Nephron (organoid): ENCODE measurements around the gene EMC10.

Experiments
- H3K27ac Mint-ChIP-seq, 3 experiments: 2 replicates each; pipeline ENCODE4 v1.8.0; 2020; ENCODE audit warnings: mixed read lengths in 3 of 3, mild to moderate bottlenecking in 2 of 3, moderate library complexity in 1 of 3
- H3K27me3 Mint-ChIP-seq: 2 replicates; pipeline ENCODE4 v1.8.0; 2021; ENCODE audit warnings: low read depth, mild to moderate bottlenecking, moderate library complexity, mixed read lengths
- H3K36me3 Mint-ChIP-seq: 2 replicates; pipeline ENCODE4 v1.8.0; 2020; ENCODE audit warnings: low read depth, mixed read lengths
- H3K4me1 Mint-ChIP-seq: 2 replicates; pipeline ENCODE4 v1.8.0; 2020; ENCODE audit warnings: mixed read lengths
- H3K4me3 Mint-ChIP-seq, 3 experiments: 2 replicates each; pipeline ENCODE4 v1.8.0; 2020; ENCODE audit warnings: mild to moderate bottlenecking in 3 of 3, mixed read lengths in 3 of 3, moderate library complexity in 2 of 3
- H3K9me3 Mint-ChIP-seq: 2 replicates; pipeline ENCODE4 v1.8.0; 2020; ENCODE audit warnings: mixed read lengths
- TF ChIP-seq, protein P1 (sequence below), 3 experiments: fragments of 200-600 bp; sonication (generic); IDR thresholded peaks; one replicate each; pipeline ENCODE4 v1.5.0; 2021; ENCODE audit warnings: antibody characterized with exemption in 3 of 3; ENCODE audit not compliant: unreplicated experiment in 3 of 3

EMC10 gene

DNA sequence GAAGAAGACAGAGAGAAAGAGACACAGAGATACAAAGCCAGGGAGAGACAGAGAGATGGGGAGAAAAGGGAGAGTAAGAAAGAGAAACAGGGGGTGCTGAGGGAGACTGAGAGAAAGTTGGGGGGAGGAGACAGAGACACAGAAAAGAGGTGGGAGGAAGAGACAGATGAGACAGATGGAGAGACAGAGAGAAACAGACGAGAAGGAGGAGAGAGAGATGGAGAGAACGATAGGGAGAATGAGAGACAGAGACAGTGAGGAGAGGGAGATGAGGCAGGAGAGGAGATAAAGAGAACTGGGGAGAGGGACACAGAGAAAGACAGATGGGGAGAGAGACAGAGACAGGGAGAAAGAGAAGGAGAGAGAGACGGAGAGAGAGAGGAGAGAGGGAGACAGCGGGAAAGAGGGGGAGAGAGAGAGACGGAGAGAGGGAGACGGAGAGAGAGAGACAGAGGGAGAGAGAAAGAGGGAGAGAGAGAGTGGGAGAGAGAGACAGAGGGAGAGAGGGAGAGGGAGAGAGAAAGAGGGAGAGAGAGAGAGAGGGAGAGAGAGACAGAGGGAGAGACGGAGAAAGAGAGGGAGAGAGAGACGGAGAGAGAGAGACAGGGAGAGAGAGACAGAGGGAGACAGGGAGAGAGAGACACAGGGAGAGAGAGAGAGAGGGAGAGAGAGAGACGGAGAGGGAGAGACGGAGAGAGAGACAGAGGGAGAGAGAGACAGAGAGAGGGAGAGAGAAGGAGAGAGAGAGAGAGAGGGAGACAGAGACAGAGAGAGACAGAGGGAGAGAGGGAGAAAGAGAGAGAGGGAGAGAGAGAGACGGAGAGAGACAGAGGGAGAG lies 22.1 kb downstream of the EMC10 start:
- H3K9me3 Mint-ChIP-seq: no peaks in the 10 kb centered on the region
- H3K27me3 Mint-ChIP-seq: peaks cover 18% of the 10 kb centered on the region
- no peaks in the 10 kb centered on the region for H3K36me3 Mint-ChIP-seq

DNA sequence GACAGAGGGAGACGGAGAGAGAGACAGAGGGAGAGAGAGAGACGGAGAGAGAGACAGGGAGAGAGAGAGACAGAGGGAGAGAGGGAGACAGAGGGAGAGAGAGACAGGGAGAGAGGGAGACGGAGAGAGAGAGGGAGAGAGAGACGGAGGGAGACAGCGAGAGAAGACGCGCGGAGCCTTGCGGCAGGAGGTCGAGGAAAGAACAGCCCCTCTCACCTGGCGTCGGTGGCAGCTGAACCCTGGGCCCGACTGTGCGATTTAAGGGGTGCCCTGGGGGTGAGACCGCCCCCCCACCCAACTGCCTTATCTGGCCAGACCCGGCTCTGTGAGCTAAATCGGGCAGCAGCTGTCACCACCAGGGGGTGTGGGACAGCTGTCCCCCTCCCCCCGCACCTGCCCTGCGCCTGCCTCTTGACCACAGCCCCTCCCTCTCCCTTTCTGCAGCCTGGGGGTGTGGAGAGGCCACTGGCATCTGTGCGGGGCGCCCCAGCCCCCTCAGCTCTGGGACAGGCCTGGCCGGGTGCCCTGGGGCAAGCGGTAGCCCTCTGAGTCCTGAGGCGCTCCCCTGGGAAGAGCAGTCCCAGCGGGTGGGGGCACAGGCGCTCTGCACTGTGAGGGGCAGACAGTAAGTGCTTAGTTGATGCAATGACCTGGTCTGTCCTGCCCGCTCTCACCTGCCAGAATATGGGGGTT lies 23.9 kb downstream of the EMC10 start:
- no peaks in the 10 kb centered on the region for H3K36me3 Mint-ChIP-seq
- H3K9me3 Mint-ChIP-seq: no peaks in the 10 kb centered on the region
- TF ChIP-seq, protein P1, sequence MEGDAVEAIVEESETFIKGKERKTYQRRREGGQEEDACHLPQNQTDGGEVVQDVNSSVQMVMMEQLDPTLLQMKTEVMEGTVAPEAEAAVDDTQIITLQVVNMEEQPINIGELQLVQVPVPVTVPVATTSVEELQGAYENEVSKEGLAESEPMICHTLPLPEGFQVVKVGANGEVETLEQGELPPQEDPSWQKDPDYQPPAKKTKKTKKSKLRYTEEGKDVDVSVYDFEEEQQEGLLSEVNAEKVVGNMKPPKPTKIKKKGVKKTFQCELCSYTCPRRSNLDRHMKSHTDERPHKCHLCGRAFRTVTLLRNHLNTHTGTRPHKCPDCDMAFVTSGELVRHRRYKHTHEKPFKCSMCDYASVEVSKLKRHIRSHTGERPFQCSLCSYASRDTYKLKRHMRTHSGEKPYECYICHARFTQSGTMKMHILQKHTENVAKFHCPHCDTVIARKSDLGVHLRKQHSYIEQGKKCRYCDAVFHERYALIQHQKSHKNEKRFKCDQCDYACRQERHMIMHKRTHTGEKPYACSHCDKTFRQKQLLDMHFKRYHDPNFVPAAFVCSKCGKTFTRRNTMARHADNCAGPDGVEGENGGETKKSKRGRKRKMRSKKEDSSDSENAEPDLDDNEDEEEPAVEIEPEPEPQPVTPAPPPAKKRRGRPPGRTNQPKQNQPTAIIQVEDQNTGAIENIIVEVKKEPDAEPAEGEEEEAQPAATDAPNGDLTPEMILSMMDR (IDR thresholded peaks at IDR 0.05; ENCODE audit: unreplicated experiment in 3 of 3): peak in 1 of 3 experiments; percentile 25
- peaks cover 4% of the 10 kb centered on the region for H3K4me1 Mint-ChIP-seq
- no peak overlapping the region for H3K27ac Mint-ChIP-seq
- H3K27me3 Mint-ChIP-seq: peaks cover 12% of the 10 kb centered on the region
- no peak overlapping the region for H3K4me3 Mint-ChIP-seq

More for the DNA sequence above, 22.1 kb downstream of the EMC10 start:
- no peak overlapping the region for H3K4me3 Mint-ChIP-seq
- H3K4me1 Mint-ChIP-seq: peaks cover 4% of the 10 kb centered on the region
- TF ChIP-seq, protein P1 (IDR thresholded peaks at IDR 0.05; ENCODE audit: unreplicated experiment in 3 of 3): no peak
- H3K27ac Mint-ChIP-seq: no peak overlapping the region

DNA sequence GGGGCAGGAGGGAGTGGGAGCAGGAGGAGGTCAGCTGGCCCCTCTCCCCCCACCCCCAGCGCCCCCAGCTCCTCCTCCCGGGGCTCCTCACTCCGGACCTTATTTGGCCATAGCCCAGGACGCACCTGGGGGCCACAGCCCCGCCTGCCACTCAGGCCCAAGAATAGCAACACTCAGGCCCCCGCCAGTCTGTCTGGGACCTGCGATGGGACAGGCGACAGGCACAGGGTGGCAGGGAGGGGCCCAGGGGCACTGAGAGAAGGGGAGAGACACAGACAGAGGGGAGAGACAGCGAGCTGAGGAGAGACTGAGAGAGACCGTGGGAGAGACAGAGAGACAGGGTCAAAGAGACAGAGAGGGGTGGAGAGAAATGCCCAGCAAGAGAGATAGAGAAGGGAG lies 24.4 kb downstream of the EMC10 start:
- TF ChIP-seq, protein P1 (IDR thresholded peaks at IDR 0.05; ENCODE audit: unreplicated experiment in 3 of 3): no peak
- Mint-ChIP-seq H3K9me3 (no peaks in the 10 kb centered on the region), H3K27me3 (peaks cover 9% of the 10 kb centered on the region), H3K36me3 (no peaks in the 10 kb centered on the region), H3K4me1 (peaks cover 4% of the 10 kb centered on the region), H3K4me3 (peak overlapping the region; percentile 20 to 85 (median 67)), H3K27ac (peak overlapping the region in 2 of 3 experiments; percentile 53 to 86)

DNA sequence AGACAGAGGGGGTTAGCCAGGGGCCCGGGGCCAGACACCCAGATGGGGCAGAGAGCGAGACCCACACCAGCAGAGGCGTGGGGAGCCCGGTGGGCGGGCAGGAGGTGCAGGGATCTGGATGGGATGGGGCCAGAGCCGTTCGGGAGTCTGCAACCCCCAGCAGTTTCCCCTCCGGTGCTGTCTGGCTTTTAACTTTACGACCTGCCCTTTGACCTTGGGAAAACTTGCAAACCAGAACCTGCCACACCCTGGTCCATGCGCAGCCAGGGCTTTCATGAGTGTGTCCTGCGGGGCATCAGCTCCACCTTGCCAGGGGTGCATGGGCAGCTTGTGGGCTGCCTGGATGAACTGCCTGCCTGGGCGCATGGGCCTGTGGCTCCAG lies 24.9 kb downstream of the EMC10 start:
- peak overlapping the region in 2 of 3 experiments; percentile 53 to 86 for H3K27ac Mint-ChIP-seq
- H3K4me1 Mint-ChIP-seq: peaks cover 4% of the 10 kb centered on the region
- no peaks in the 10 kb centered on the region for H3K9me3 Mint-ChIP-seq

DNA sequence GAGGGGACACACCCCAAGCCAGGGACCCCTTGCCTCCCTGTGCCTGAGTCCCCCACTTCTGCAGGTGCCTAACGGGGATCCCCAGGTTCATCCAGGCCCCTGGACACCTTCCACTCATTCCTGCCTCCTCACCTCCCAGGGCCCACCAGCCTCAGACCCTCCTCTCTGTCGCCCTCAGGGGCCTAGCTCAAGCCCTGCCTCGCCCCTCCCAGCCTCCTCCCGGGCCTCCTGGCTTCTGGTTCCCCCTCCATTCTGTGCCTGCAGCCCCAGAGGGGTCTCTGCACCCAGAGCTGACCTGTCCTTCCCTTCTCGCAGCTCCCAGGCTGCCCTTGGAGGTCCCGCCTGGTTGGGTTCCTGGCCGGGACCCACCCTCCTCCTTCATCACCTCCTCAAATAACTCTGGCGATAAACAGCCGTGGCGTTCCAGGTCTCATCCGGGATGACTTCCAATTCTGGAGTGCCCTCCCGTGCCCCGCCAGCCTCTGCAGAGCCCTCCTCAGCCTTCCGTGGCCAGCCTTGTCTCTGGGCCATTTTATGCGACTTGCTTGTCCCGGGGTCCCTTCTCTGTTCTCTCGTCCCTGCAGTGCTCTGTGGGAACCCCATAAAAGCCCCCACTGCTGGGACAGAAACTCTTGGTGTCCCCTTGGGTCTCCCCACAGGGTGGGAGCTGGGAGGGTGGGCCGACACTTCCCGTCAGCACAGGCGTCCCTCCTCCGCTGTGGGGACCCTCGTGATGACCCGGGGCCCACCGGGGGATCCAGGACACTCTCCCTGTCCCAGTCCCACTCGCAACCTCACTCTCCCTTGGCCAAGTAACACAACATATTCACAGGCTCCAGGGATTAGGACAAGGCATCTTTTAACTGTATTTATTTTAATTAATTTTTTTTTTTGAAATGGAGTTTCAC lies 25.5 kb downstream of the EMC10 start:
- Mint-ChIP-seq H3K27ac (peak overlapping the region in 2 of 3 experiments; percentile 59 to 80), H3K27me3 (peaks cover 4% of the 10 kb centered on the region), H3K4me1 (peaks cover 4% of the 10 kb centered on the region), H3K4me3 (peak overlapping the region; percentile 37 to 85 (median 80)), H3K9me3 (no peaks in the 10 kb centered on the region), H3K36me3 (no peaks in the 10 kb centered on the region)
- TF ChIP-seq, protein P1 (IDR thresholded peaks at IDR 0.05; ENCODE audit: unreplicated experiment in 3 of 3): no peak

More for the DNA sequence above, 24.9 kb downstream of the EMC10 start:
- TF ChIP-seq, protein P1 (IDR thresholded peaks at IDR 0.05; ENCODE audit: unreplicated experiment in 3 of 3): no peak
- Mint-ChIP-seq H3K4me3 (peak overlapping the region; percentile 20 to 85 (median 67)), H3K27me3 (peaks cover 6% of the 10 kb centered on the region), H3K36me3 (no peaks in the 10 kb centered on the region)
